RWPE2 (cell line): ENCODE measurements around the gene OR11A1.

Source experiments
- ATAC-seq: fragments of 200-7000 bp; cut with Tn5 transposase; 3 replicates; pipeline ENCODE4 v1.9.1; 2021; ENCODE audit warnings: low read depth
- DNase-seq: peaks from one replicate; pipeline ENCODE4 v3.0.0-alpha.2; 2020; ENCODE audit warnings: low spot score
- H3K27ac ChIP-seq: fragments of 450-650 bp; 2 replicates; pipeline ENCODE4 v1.5.1; 2017; ENCODE audit warnings: mild to moderate bottlenecking; ENCODE audit not compliant: poor library complexity, severe bottlenecking
- H3K27me3 ChIP-seq: fragments of 250-450 bp; sonication (Bioruptor Pico); 2 replicates; pipeline ENCODE4 v1.5.1; 2021; ENCODE audit warnings: mild to moderate bottlenecking, moderate library complexity; ENCODE audit not compliant: insufficient read depth, poor library complexity, severe bottlenecking
- H3K36me3 ChIP-seq: fragments of 250-450 bp; sonication (Bioruptor Pico); 2 replicates; pipeline ENCODE4 v1.5.1; 2020; ENCODE audit warnings: low read depth, mild to moderate bottlenecking, moderate library complexity
- H3K4me1 ChIP-seq: fragments of 250-450 bp; sonication (Bioruptor Pico); 2 replicates; pipeline ENCODE4 v1.5.1; 2021; ENCODE audit warnings: mild to moderate bottlenecking, moderate library complexity; ENCODE audit not compliant: insufficient read depth, poor library complexity, severe bottlenecking
- H3K4me3 ChIP-seq: fragments of 250-450 bp; sonication (Bioruptor Pico); 2 replicates; pipeline ENCODE4 v1.5.1; 2021; ENCODE audit warnings: mild to moderate bottlenecking, moderate library complexity; ENCODE audit not compliant: severe bottlenecking
- H3K9me3 ChIP-seq: fragments of 250-450 bp; sonication (Bioruptor Pico); 2 replicates; pipeline ENCODE4 v1.5.1; 2021; ENCODE audit warnings: mild to moderate bottlenecking, moderate library complexity; ENCODE audit not compliant: severe bottlenecking
- TF ChIP-seq, protein P1 (sequence below): fragments of 450-650 bp; IDR thresholded peaks from one replicate; pipeline ENCODE4 v1.5.1; 2017; ENCODE audit warnings: mild to moderate bottlenecking, moderate library complexity; ENCODE audit not compliant: poor library complexity, severe bottlenecking

OR11A1 gene

DNA sequence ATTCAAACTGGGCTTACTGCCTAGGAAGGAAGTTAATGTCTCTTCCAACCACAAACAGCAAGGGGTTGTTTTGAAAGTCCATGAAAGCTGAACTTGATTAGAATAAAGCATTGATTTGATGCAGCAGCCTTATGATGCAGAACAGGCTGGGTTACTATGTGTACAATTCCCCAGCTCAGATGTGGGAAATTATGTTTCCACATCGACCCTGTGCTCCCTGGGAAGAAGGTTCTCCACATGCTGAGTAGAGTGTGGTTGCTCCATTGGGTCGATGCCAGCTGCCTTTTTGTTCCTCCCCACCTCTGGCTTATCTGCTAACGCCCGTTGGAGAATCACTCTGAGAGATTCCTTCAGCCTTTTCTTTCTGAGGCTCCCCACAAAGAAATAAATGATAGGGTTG is 29.7 kb upstream of the OR11A1 start:
- TF ChIP-seq, protein P1, sequence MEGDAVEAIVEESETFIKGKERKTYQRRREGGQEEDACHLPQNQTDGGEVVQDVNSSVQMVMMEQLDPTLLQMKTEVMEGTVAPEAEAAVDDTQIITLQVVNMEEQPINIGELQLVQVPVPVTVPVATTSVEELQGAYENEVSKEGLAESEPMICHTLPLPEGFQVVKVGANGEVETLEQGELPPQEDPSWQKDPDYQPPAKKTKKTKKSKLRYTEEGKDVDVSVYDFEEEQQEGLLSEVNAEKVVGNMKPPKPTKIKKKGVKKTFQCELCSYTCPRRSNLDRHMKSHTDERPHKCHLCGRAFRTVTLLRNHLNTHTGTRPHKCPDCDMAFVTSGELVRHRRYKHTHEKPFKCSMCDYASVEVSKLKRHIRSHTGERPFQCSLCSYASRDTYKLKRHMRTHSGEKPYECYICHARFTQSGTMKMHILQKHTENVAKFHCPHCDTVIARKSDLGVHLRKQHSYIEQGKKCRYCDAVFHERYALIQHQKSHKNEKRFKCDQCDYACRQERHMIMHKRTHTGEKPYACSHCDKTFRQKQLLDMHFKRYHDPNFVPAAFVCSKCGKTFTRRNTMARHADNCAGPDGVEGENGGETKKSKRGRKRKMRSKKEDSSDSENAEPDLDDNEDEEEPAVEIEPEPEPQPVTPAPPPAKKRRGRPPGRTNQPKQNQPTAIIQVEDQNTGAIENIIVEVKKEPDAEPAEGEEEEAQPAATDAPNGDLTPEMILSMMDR: no peak
- no peak for DNase-seq
- Histone ChIP-seq H3K4me3 (no peak overlapping the region), H3K27me3 (no peaks in the 10 kb centered on the region), H3K36me3 (no peaks in the 10 kb centered on the region), H3K27ac (no peak overlapping the region), H3K4me1 (no peaks in the 10 kb centered on the region), H3K9me3 (no peaks in the 10 kb centered on the region)
- no peak for ATAC-seq

DNA sequence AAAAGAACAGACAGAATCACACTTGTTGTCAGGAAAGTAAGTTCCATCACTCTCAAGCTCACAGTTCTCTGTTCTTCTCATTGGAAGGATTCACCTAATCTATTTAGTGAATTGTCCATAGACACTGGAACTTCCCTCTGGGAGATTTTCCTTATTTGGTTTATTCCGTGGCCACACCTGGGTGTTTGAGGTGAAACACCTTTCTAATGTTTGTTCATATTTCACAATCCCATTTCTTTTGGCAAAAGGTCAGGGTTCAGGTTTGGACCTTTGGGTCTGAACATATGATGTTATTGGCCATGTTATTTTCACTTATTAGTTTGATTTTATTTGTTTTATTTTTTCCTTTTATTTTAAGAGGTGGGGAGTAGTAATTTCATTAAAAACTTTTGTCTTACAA is 26.9 kb upstream of the OR11A1 start:
- no peaks in the 10 kb centered on the region for H3K9me3 ChIP-seq
- no peaks in the 10 kb centered on the region for H3K27me3 ChIP-seq
- no peak overlapping the region for H3K27ac ChIP-seq
- DNase-seq (no peak), ATAC-seq (no peak)
- no peaks in the 10 kb centered on the region for H3K4me1 ChIP-seq
- H3K4me3 ChIP-seq: no peak overlapping the region
- TF ChIP-seq, protein P1: no peak
- H3K36me3 ChIP-seq: no peaks in the 10 kb centered on the region

DNA sequence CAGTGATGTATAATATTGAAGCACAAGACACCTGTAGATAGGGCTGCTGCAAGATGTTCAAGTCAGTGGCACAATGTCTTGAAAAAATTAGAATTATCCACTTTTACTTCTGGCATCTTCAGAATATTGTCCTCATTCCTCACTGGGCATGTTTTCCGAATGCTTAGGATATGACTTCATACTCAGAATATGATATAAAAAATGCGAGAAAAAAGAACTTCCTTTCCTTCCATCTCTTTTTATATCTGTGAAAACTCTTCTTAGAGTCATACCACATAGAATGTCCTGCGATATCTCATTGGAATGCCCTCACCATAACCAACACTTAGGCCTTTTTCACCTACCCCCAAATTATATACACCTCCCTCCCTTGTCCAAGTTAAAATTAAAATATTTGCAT is 26.3 kb upstream of the OR11A1 start:
- Histone ChIP-seq H3K4me1 (no peaks in the 10 kb centered on the region), H3K27ac (no peak overlapping the region), H3K9me3 (no peaks in the 10 kb centered on the region), H3K36me3 (no peaks in the 10 kb centered on the region), H3K4me3 (no peak overlapping the region), H3K27me3 (no peaks in the 10 kb centered on the region)
- no peak for DNase-seq
- TF ChIP-seq, protein P1: no peak
- ATAC-seq: no peak

DNA sequence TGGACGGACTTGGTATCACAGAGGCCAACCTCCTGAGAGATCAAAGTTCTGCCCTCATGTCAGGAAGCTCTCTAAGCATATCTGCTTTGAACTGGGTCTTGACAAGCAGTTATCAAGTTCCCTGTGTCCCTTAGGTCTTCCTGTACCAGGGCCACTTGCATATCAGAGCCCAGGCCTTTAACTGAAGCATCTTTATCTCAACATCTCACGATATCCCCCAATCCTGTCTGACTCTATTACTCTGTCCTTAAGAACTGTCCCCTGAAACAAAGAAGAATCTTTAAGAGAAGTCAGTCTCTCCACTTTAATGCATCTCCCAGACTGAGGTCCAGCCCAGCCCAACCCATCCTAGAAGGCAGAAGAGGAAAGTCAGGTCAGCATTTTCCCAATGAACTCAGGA is 22.7 kb upstream of the OR11A1 start:
- DNase-seq (no peak), ATAC-seq (no peak)
- no peaks in the 10 kb centered on the region for H3K36me3 ChIP-seq
- H3K27ac ChIP-seq: no peak overlapping the region
- TF ChIP-seq, protein P1: no peak
- H3K4me1 ChIP-seq: no peaks in the 10 kb centered on the region
- H3K4me3 ChIP-seq: no peak overlapping the region
- no peaks in the 10 kb centered on the region for H3K9me3 ChIP-seq
- H3K27me3 ChIP-seq: peaks cover 4% of the 10 kb centered on the region

DNA sequence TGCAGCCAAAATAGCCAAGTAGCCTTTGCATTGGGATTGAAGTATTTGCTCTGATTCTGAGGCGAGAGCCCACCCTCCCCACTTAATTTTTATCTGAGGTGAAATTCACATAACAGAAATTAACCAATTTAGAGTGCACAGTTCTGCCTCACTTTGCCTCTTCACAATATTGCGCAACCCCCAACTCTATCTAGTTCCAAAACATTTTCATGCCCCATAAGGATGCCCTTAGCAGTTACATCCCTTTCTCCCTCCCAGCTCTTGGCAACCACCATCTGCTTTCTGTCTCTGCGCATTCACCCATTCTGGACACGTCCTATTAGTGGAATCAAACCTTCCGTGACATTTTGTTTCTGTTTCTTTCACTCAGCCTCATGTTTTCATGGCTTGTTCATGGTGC is 21.9 kb upstream of the OR11A1 start:
- ATAC-seq: no peak
- Histone ChIP-seq H3K27ac (no peak overlapping the region), H3K27me3 (peaks cover 4% of the 10 kb centered on the region)

More for the DNA sequence above, 21.9 kb upstream of the OR11A1 start:
- no peak overlapping the region for H3K4me3 ChIP-seq
- DNase-seq: no peak
- TF ChIP-seq, protein P1: no peak
- no peaks in the 10 kb centered on the region for H3K9me3 ChIP-seq
- H3K4me1 ChIP-seq: no peaks in the 10 kb centered on the region
- H3K36me3 ChIP-seq: no peaks in the 10 kb centered on the region
